Choroid plexus epithelial cell (primary cell): ENCODE results near the gene PARD3B.

Source experiments
- DNase-seq: peaks from one replicate; pipeline ENCODE4 v3.0.0-alpha.2; 2010; ENCODE audit warnings: low read depth
- H3K4me3 ChIP-seq: 2 replicates; pipeline ENCODE4 v1.5.1; 2011; ENCODE audit warnings: low read depth, mild to moderate bottlenecking, control low read depth, low read length, moderate library complexity
- TF ChIP-seq, protein P1 (sequence below): conservative IDR thresholded peaks from 2 replicates; pipeline ENCODE4 v1.5.1; 2011; ENCODE audit warnings: low read depth, mild to moderate bottlenecking, control low read depth, inconsistent platforms, low read length, moderate library complexity

PARD3B gene

GRCh38 chr2:205474741-205475415, 929.6 kb downstream of the PARD3B start:
- TF ChIP-seq, protein P1, sequence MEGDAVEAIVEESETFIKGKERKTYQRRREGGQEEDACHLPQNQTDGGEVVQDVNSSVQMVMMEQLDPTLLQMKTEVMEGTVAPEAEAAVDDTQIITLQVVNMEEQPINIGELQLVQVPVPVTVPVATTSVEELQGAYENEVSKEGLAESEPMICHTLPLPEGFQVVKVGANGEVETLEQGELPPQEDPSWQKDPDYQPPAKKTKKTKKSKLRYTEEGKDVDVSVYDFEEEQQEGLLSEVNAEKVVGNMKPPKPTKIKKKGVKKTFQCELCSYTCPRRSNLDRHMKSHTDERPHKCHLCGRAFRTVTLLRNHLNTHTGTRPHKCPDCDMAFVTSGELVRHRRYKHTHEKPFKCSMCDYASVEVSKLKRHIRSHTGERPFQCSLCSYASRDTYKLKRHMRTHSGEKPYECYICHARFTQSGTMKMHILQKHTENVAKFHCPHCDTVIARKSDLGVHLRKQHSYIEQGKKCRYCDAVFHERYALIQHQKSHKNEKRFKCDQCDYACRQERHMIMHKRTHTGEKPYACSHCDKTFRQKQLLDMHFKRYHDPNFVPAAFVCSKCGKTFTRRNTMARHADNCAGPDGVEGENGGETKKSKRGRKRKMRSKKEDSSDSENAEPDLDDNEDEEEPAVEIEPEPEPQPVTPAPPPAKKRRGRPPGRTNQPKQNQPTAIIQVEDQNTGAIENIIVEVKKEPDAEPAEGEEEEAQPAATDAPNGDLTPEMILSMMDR, result no peak
- DNase-seq, result peak; percentile 38
- H3K4me3 ChIP-seq, result no peak overlapping the region

GRCh38 chr2:205475416-205475768, 930.1 kb downstream of the PARD3B start:
- TF ChIP-seq, protein P1, result no peak
- DNase-seq, result no peak
- no peak overlapping the region for H3K4me3 ChIP-seq

DNA sequence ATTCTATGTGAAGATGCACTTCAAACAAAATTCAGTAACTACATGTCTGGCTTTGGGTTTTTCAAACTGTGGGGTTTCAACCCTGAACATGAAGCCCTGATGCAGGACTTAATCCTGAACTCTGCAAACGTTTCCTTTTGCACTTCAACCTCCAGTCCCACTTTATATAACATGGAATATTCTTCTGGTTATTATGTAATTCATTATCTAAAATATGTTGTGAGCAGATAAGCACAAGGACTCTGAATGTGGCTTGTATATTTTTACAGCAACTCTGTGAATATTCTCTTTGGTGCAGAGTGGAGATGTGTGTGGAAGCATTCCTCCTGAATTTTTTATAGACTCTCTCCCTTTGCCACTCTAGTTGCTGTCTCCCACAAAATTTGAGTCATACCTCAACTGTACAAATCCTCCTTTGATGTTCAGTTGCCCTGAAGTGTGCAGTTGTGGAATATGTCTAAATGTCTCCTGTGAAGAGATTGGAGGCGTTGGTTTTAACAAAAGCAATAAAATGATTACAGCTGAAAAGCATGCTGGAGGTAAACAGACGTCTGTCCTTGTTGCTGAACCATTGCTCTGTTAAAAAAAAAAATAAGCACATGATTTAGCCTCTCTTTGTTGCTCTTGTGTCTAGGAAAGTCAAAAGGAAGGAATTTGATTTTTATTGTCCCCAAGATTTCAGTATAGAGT, 931.9 kb downstream of the PARD3B start:
- TF ChIP-seq, protein P1, result no peak
- DNase-seq, result no peak

DNA sequence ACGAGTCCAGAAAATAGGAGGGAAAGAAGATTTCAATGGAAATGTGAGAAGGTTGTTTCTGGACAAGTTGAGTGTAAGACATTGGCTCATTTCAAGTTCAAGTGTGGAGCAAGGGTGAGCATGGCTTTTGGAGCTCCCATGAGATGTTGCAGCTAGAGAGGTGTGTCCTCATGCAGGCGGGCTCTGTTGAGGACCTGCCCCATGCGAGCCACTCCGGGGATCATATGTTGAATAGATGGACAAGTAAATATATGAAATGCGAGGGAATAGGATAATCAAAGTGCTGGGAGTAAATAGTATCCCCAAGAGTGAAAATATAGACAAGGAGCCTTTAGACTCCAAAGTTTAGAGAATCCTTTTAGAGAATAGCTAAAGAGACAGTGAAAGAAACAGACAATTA, 936.6 kb downstream of the PARD3B start:
- H3K4me3 ChIP-seq, result no peak overlapping the region
- no peak for DNase-seq
- TF ChIP-seq, protein P1, result no peak

More for the DNA sequence above, 931.9 kb downstream of the PARD3B start:
- H3K4me3 ChIP-seq, result no peak overlapping the region

DNA sequence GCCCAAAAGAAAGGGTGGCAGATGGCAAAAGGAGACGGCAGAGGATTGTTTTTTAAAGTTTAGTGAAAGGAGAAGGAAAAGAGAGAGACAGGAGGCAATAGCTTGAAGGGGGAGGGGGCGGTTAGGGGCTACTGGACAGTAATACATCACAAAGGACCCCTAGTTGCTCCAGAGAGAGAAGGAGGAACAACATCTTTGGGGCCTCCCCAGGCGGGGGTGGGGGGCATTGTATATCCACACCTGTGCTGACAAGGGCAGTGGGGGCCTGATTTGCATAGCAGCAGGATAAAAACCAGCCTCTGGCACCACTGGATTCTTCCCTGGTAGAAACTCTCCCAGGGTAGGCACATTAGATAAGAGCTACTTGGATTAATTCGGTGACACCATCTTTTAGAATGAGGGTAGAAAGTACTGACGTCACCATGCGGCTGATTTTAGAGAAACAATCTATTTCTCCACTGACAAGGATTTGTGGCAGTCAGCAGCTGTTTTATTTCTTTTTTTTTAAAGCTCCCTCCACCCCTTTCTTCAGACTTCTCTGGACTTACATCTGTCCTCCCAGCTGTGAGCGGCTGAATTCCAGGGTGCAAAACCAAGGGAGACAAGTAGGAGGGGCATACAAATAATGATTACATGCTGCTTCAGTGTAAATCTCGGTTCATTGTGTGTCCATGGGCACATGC, 937.3 kb downstream of the PARD3B start:
- TF ChIP-seq, protein P1, result no peak
- H3K4me3 ChIP-seq, result no peak overlapping the region
- no peak for DNase-seq

DNA sequence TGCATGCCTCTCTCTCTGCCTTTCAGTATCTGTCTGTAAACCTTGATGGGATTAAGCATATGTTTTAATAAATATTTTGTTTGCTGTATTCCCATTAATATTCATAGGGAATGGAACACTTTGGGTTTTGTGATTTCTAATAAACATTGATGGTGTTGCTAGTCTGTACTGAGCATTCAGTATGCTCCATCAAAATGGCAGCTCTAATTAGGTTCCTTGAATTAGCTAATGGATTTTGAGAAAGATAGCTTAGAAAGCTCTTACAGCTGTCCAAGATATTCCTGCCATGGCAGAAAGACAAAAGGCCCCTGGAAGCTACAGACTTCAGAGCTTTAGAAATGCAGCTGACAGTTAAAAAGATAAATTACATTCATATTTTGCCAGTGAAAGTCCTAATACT, 937.8 kb downstream of the PARD3B start:
- DNase-seq, result no peak
- TF ChIP-seq, protein P1, result no peak
- H3K4me3 ChIP-seq, result no peak overlapping the region
